ENCODE measurements around the gene MT1F.

MT1F gene

GRCh38 chr16:56683424-56684172 is 25.8 kb downstream of the MT1F start:
- TF ChIP-seq, protein P1, sequence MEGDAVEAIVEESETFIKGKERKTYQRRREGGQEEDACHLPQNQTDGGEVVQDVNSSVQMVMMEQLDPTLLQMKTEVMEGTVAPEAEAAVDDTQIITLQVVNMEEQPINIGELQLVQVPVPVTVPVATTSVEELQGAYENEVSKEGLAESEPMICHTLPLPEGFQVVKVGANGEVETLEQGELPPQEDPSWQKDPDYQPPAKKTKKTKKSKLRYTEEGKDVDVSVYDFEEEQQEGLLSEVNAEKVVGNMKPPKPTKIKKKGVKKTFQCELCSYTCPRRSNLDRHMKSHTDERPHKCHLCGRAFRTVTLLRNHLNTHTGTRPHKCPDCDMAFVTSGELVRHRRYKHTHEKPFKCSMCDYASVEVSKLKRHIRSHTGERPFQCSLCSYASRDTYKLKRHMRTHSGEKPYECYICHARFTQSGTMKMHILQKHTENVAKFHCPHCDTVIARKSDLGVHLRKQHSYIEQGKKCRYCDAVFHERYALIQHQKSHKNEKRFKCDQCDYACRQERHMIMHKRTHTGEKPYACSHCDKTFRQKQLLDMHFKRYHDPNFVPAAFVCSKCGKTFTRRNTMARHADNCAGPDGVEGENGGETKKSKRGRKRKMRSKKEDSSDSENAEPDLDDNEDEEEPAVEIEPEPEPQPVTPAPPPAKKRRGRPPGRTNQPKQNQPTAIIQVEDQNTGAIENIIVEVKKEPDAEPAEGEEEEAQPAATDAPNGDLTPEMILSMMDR (IDR thresholded peaks at IDR 0.05; ENCODE audit: low read length, missing control alignments): peak; percentile 1
- no peak for DNase-seq (ENCODE audit: low read depth)
- peak overlapping the region; percentile 68 for H3K4me3 ChIP-seq (replicated peaks; ENCODE audit: low read depth, low read length)

DNA sequence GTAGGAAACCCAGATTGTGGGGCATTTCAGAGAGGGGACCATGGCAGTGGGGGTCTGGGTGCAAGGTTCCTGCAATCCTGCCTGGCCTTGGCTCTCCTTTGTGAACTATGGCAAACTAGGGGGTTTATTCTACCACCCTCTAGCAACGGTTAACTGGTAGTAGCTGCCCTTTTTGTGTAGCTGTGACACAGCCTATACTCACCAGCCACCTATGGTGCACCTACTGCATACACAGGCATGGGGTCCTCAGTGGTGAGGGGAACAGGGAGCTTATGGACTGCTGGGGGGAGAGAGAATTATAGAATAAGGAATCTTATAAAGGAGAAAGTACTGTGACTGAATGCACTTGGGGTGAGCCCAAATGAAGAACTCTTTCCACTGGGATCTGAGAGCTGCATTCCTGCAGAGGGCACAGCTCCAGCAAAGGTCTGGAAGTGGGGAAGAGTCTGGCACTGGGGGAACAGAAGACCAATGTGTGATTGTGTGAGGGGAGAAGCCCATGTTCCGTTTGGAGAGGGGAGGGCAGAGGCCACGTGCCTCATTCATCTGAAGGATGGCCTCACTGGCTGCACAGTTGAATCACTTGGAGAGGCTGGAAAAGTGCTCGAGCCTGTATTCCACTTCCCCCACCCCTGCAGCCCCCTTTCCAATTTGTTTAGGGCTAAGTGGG is 26.6 kb downstream of the MT1F start:
- no peak overlapping the region for H3K4me3 ChIP-seq (replicated peaks; ENCODE audit: low read depth, low read length)
- TF ChIP-seq, protein P1 (IDR thresholded peaks at IDR 0.05; ENCODE audit: low read length, missing control alignments): no peak

GRCh38 chr16:56684926-56685590 is 27.3 kb downstream of the MT1F start:
- TF ChIP-seq, protein P1 (IDR thresholded peaks at IDR 0.05; ENCODE audit: low read length, missing control alignments): no peak
- DNase-seq (ENCODE audit: low read depth): no peak
- H3K4me3 ChIP-seq (replicated peaks; ENCODE audit: low read depth, low read length): no peak overlapping the region

More for the DNA sequence above, 26.6 kb downstream of the MT1F start:
- no peak for DNase-seq (ENCODE audit: low read depth)

GRCh38 chr16:56686758-56687157 is 29.0 kb downstream of the MT1F start:
- no peak overlapping the region for H3K4me3 ChIP-seq (replicated peaks; ENCODE audit: low read depth, low read length)
- no peak for DNase-seq (ENCODE audit: low read depth)
- TF ChIP-seq, protein P1 (IDR thresholded peaks at IDR 0.05; ENCODE audit: low read length, missing control alignments): no peak

GRCh38 chr16:56688762-56689161 is 31.0 kb downstream of the MT1F start:
- no peak overlapping the region for H3K4me3 ChIP-seq (replicated peaks; ENCODE audit: low read depth, low read length)
- TF ChIP-seq, protein P1 (IDR thresholded peaks at IDR 0.05; ENCODE audit: low read length, missing control alignments): no peak
- DNase-seq (ENCODE audit: low read depth): no peak

DNA sequence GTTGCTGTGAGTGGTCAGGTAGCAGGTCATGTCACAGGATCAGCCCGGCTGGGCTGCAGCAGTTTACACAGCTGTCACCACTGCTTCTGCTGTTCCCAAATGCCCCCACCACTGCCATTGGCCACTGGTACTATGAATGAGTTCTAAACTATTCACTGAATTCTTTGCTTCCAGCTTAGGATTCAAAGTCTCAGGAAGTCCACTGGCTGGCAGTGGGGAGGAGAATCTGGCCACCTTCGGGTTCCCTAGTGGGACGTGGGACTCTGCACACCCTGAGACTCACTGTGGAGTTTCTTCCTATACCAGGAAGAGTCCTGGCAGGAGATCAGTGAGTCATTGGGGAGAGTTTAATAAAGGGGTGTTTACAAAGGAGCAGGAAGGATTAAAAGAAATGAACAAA is 31.4 kb downstream of the MT1F start:
- TF ChIP-seq, protein P1 (IDR thresholded peaks at IDR 0.05; ENCODE audit: low read length, missing control alignments): no peak
- no peak overlapping the region for H3K4me3 ChIP-seq (replicated peaks; ENCODE audit: low read depth, low read length)
- DNase-seq (ENCODE audit: low read depth): no peak
